ENCODE results near the gene SHLD2.
"Not testable (repeated sequence)": the region's sequence is repeated elsewhere in the genome, so short reads cannot be mapped to it uniquely, and the experiment has no call there.

Gene SHLD2

DNA sequence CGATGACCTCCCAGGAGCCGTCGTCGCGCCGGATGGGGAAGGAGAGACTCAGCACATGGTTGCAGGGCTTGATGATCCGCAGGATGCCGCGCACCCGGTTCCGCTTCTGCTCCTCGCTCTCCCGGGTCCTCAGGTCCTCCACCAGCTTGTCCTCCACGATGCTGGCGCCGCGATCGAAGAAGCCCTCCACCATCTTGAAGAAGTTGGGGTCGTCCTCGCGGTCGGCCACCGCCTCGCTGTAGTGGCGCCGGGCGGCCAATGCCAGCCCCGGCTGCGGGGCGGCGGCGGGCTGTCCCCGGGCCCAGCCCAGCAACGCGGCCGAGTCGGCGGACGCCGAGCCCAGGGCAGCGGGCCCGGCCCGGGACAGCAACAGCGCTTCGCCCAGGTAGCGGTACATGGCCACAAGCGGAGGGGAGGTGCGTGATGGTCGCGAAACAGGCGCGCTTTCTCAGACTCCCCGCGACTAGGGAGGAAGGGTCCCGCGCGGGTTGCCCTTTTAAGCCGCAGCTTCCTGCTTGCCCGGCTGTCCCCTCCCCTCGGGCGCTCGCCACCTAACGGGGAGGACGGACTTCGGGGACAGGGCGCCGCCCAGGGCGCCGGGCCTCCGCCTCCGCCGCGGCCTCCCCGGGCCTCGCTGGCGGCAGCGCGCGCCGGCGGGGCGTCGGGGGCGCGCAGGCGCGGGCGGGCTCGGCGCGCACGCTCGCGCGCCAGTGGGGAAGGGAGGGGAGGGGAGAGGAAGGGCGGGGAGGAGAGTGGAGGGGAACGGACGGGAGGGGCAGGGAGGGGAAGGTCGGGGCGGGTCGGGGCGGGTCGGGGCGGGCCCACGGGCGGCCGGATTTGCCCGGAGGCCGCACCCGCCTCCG, at the start of gene SHLD2, which contains the start of gene GLUD1:
Gene SHLD2 (plus strand): TSS at position 834 of the 863 bp plus-strand sequence. CDS start 56,149 bp downstream, outside the sequence.
Gene GLUD1 (minus strand): TSS at position 471 of the 863 bp plus-strand sequence. CDS start 74 bp downstream, at position 397.
- DNase-seq, result peak; percentile 73 to 90

GRCh38 chr10:87045434-87045938, 49.5 kb upstream of the SHLD2 start:
- no peak for DNase-seq

DNA sequence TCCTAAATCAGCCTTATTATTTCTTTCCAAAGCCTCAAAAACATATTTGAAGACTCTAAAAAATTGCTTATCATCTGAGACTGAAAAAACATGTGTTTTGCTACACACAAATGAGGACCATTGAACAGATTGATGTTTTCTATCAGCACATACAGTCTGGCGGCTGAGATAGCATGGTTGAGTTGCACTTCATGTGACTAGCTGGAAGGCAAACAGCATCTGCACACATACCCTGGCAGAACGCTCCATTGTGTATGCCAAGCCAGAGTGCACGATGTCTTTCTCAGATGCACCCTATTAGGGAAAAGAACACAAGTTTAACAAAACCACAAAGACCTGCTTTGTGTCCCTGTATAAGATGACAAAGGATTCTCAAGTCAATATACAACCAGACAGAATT, 41.9 kb upstream of the SHLD2 start:
- DNase-seq, result no peak

GRCh38 chr10:87053577-87054181, 41.3 kb upstream of the SHLD2 start:
- DNase-seq, result no peak

- peak; percentile 7 to 73 for DNase-seq
These were observed 40.4 kb upstream of the SHLD2 start for GRCh38 chr10:87054373-87055295.

- no peak for DNase-seq
These were observed 36.8 kb upstream of the SHLD2 start for GRCh38 chr10:87058171-87058570.

DNA sequence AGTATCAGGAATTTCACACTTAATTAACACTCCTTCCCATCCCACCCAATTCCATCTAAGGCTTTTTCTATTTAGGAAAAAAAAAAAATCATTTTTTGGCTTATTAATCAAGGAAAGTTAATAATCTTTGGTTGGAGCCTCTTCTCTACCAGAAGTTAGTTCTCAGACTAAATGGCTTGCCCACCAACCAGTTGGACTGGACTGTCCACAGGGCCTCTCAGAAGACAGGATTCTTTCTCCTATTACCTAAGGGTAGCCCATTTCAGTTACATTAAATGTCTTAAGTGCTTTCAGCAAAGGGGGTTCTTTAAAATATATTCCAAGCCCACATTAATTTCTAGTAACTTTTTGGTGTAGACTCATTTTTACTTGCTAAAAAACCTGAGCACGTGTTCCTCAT, 35.6 kb upstream of the SHLD2 start:
- no peak for DNase-seq

- no peak for DNase-seq
These were observed 34.6 kb upstream of the SHLD2 start for GRCh38 chr10:87060280-87060928.

GRCh38 chr10:87064651-87065050, 30.4 kb upstream of the SHLD2 start:
- no peak for DNase-seq

GRCh38 chr10:87066178-87066577, 28.8 kb upstream of the SHLD2 start:
- DNase-seq, result no peak

DNA sequence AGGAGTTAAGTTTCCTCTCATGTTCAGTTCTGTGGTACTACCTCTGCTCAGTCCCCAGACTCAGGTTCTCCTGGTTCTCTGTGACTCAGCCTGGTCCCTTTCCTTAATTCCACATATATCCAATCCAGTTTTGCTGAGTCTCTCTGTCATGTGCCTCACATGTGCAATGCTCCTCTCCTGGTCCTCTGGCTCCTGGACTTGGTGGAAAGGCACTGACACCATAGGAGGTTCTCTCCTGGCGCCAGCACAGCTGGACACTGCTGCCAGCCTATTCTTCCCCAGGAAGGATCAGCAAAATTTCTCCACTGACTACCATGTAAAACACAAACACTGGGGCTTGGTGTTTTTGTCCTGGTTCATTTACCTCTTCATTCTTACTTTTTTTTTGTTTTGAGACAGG, 28.1 kb upstream of the SHLD2 start:
- DNase-seq, result no peak

DNA sequence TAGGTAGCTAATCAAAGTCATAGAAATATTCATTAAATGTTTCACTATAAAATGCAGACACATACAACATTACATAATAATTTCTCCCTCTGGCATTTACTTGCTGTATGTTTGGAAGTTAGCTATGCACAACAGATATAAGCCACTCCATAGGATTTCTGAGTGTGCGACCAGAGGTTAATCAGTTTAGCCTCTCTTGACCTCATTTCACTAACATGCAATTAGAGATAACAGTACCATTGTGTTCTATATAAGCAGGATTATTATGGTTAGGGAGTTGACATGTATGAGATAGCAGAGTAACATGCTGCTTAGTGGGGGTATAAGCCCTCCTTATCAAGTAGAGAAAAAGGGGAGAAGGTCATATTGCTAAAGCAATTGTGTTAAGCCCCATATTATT, 26.7 kb upstream of the SHLD2 start:
- DNase-seq, result no peak

- no peak for DNase-seq
These were observed 22.6 kb upstream of the SHLD2 start for GRCh38 chr10:87072449-87072848.

- DNase-seq, result not testable (repeated sequence)
These were observed 18.6 kb upstream of the SHLD2 start for GRCh38 chr10:87076421-87076820.

DNA sequence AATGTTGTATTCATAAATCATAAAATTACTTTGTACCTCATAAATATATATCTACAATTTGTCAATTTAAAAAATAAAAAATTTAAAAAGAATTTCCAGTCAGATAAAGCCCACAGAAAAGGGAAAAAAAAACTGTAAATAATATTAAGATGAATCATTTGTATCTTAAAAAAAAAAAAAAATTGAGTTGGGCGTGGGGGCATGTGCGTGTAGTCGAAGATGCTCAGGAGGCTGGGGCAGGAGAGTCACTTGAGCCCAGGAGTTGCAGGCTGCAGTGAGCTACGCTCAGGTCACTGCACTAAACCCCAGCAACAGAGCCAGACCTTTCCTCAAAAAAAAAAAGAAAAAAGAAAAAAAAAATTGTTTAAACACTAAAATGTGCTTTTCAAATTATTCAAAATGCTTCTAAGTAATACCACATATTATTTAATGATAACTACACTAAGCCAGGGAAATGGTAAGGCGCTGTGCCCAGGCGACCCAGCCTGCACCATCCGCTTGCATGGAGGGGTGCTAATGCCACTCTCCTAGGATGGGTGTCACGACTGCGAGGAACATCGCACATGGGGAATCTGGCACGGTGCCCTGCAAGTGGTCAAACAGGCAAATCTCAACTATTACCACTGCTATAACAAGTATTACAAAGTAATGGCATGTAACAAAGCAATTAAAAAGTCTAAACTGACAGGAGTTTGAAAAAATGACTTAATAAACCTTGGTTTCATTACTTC, 15.7 kb upstream of the SHLD2 start:
- DNase-seq, result no peak

DNA sequence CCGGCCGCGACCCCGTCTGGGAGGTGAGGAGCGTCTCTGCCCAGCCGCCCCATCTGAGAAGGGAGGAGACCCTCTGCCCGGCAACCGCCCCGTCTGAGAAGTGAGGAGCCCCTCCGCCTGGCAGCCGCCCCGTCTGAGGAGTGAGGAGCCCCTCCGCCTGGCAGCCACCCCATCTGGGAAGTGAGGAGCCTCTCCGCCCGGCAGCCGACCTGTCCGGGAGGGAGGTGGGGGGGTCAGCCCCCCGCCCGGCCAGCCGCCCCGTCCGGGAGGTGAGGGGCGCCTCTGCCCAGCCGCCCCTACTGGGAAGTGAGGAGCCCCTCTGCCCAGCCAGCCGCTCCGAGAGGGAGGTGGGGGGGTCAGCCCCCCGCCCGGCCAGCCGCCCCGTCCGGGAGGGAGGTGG, 14.4 kb upstream of the SHLD2 start:
- not testable (repeated sequence) for DNase-seq

DNA sequence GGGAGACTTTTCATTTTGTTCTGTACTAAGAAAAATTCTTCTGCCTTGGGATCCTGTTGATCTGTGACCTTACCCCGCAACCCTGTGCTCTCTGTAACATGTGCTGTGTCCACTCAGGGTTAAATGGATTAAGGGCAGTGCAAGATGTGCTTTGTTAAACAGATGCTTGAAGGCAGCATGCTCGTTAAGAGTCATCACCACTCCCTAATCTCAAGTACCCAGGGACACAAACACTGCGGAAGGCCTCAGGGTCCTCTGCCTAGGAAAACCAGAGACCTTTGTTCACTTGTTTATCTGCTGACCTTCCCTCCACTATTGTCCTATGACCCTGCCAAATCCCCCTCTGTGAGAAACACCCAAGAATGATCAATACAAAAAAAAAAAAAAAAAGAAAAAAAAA, 13.4 kb upstream of the SHLD2 start:
- DNase-seq, result not testable (repeated sequence)

DNA sequence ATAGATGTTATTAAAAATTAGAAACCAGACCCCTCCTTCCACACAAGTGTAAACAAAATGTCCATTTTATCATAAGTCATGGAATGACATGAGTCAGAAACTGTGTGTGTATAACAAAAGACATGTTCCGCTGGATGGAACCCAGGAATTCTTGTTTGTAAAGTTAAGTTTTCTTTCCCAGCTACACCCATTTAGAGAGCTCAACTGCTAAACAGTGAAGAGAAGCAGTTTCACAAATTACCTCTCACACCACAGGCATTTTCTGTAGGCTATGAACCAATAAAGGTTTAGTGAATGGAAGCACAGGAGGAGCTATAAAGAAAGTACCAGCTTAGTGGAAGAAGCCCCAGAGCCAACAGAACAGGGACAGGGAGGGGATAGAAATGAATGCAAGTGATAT, 12.8 kb upstream of the SHLD2 start:
- not testable (repeated sequence) for DNase-seq

- DNase-seq, result not testable (repeated sequence)
These were observed 11.3 kb upstream of the SHLD2 start for GRCh38 chr10:87083576-87084290.

DNA sequence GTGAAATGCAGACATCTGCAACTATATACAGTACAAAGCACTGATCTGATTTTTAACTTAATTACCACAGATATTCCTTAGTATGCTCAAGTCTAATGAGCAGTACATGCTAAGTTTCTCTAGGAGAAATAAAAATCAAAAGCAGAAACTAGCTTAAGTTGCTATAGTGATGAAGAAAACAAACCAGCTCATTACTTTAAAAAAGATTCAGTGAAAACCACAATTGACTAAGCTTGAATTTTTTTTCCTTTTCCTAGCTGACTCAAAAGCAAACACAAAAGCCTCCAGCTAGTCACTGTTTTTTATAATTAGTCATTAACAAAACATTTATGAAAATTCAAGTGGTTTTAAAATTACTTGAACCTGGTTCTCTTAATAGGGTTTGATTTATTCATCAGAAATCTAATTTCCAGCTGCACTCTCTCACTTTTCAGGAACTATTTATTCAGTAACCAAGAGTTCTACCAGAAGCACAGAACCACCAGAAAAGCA, 10.7 kb upstream of the SHLD2 start:
- DNase-seq, result peak in 1 of 2 donors; percentile 49

- no peak for DNase-seq
These were observed 9.5 kb upstream of the SHLD2 start for GRCh38 chr10:87085537-87085936.

All from bone marrow (tissue), 2 donors.